Measurements from ENCODE around the gene APOBEC2. TPM values are rescaled to one million over a fixed set of nuclear protein-coding genes. Genes with fewer than 3 reads are reported as not detected.

The APOBEC2 gene
- polyA plus RNA-seq, 1 donor (not counting 4 experiments of a cell fraction or from before 2014, with no cell fraction given) = 0.05 TPM

GRCh38 chr6:41088451-41088850 lies 35.4 kb downstream of the APOBEC2 start:
- Histone ChIP-seq H3K9me3 (ENCODE audit: control insufficient read depth, low read depth, low read length) (no peaks in the 10 kb centered on the region), H4K20me1 (ENCODE audit: control insufficient read depth, extremely low read depth, insufficient read depth, low read length) (no peaks in the 10 kb centered on the region), H3K9ac (ENCODE audit: control insufficient read depth, extremely low read depth, insufficient read depth, low read length) (no peak overlapping the region), H3K4me1 (ENCODE audit: control insufficient read depth, extremely low read depth, insufficient read depth, low read length) (no peaks in the 10 kb centered on the region), H3K27me3 (ENCODE audit: control insufficient read depth, extremely low read depth, insufficient read depth, low read length) (no peaks in the 10 kb centered on the region), H3K9me1 (ENCODE audit: control insufficient read depth, extremely low read depth, insufficient read depth, low read length) (no peaks in the 10 kb centered on the region), H3K4me2 (ENCODE audit: control insufficient read depth, extremely low read depth, insufficient read depth, low read depth, low read length) (no peak overlapping the region), H3K79me2 (ENCODE audit: control insufficient read depth, insufficient read depth, low read length) (peaks cover 3% of the 10 kb centered on the region), H3K4me3 (ENCODE audit: control insufficient read depth in 2 of 3, extremely low read depth in 1 of 3, insufficient read depth in 2 of 3, low read depth in 1 of 3, low read length in 3 of 3) (no peak overlapping the region), H3K36me3 (ENCODE audit: control insufficient read depth in 2 of 2, extremely low read depth in 1 of 2, insufficient read depth in 2 of 2, low read length in 2 of 2) (peaks cover 10 to 27% of the 10 kb centered on the region in 2 experiments), H3K27ac (ENCODE audit: control insufficient read depth, insufficient read depth, low read length) (no peak overlapping the region), H2AFZ (ENCODE audit: control insufficient read depth, low read length) (no peak overlapping the region)
- dilution Hi-C loops (cut with MboI; ENCODE audit: extremely low pct_ligation_motif_present, low sequenced_read_pairs) = loop anchor here (25.0 kb wide), 1 partner anchor 99 kb away; no protein-coding TSS in a partner anchor
- TF ChIP-seq EZH2 (IDR thresholded peaks at IDR 0.05; ENCODE audit: low read length) (no peak), CTCF (optimal IDR thresholded peaks at IDR 0.05 in 1 of 3, IDR thresholded peaks at IDR 0.05 in 1 of 3, conservative IDR thresholded peaks at IDR 0.05 in 1 of 3; ENCODE audit: extremely low read depth in 1 of 3, insufficient read depth in 2 of 3, low read length in 3 of 3) (no peak)
- FAIRE-seq = no peak
- no peak for DNase-seq (ENCODE audit: low read depth, low spot score)

- Histone ChIP-seq H3K27me3 (ENCODE audit: control insufficient read depth, extremely low read depth, insufficient read depth, low read length) (no peaks in the 10 kb centered on the region), H3K79me2 (ENCODE audit: control insufficient read depth, insufficient read depth, low read length) (peaks cover 3% of the 10 kb centered on the region), H3K36me3 (ENCODE audit: control insufficient read depth in 2 of 2, extremely low read depth in 1 of 2, insufficient read depth in 2 of 2, low read length in 2 of 2) (peaks cover 8 to 33% of the 10 kb centered on the region in 2 experiments), H3K9me1 (ENCODE audit: control insufficient read depth, extremely low read depth, insufficient read depth, low read length) (no peaks in the 10 kb centered on the region), H3K9me3 (ENCODE audit: control insufficient read depth, low read depth, low read length) (no peaks in the 10 kb centered on the region), H3K4me2 (ENCODE audit: control insufficient read depth, extremely low read depth, insufficient read depth, low read depth, low read length) (no peak overlapping the region), H4K20me1 (ENCODE audit: control insufficient read depth, extremely low read depth, insufficient read depth, low read length) (no peaks in the 10 kb centered on the region), H3K27ac (ENCODE audit: control insufficient read depth, insufficient read depth, low read length) (no peak overlapping the region), H3K4me3 (ENCODE audit: control insufficient read depth in 2 of 3, extremely low read depth in 1 of 3, insufficient read depth in 2 of 3, low read depth in 1 of 3, low read length in 3 of 3) (no peak overlapping the region), H3K9ac (ENCODE audit: control insufficient read depth, extremely low read depth, insufficient read depth, low read length) (no peak overlapping the region), H3K4me1 (ENCODE audit: control insufficient read depth, extremely low read depth, insufficient read depth, low read length) (no peaks in the 10 kb centered on the region), H2AFZ (ENCODE audit: control insufficient read depth, low read length) (no peak overlapping the region)
- DNase-seq (ENCODE audit: low read depth, low spot score) (no peak), FAIRE-seq (peak; percentile 9)
- TF ChIP-seq CTCF (optimal IDR thresholded peaks at IDR 0.05 in 1 of 3, IDR thresholded peaks at IDR 0.05 in 1 of 3, conservative IDR thresholded peaks at IDR 0.05 in 1 of 3; ENCODE audit: extremely low read depth in 1 of 3, insufficient read depth in 2 of 3, low read length in 3 of 3) (no peak), EZH2 (IDR thresholded peaks at IDR 0.05; ENCODE audit: low read length) (no peak)
- dilution Hi-C loops (cut with MboI; ENCODE audit: extremely low pct_ligation_motif_present, low sequenced_read_pairs) = loop anchor here (25.0 kb wide), 1 partner anchor 96 kb away; no protein-coding TSS in a partner anchor
Measured at GRCh38 chr6:41090841-41091761, 38.1 kb downstream of the APOBEC2 start.
